GM19043 (cell line): Measurements from ENCODE around the gene MYADML2.
A peak's percentile ranks its signal among the peaks of the same experiment; 100 is the strongest.

ENCODE experiments used
- ATAC-seq: cut with Tn5 transposase; IDR thresholded peaks from one replicate; pipeline ENCODE4 v1.9.1; 2021; ENCODE audit warnings: low read depth; ENCODE audit not compliant: unreplicated experiment

Gene MYADML2

DNA sequence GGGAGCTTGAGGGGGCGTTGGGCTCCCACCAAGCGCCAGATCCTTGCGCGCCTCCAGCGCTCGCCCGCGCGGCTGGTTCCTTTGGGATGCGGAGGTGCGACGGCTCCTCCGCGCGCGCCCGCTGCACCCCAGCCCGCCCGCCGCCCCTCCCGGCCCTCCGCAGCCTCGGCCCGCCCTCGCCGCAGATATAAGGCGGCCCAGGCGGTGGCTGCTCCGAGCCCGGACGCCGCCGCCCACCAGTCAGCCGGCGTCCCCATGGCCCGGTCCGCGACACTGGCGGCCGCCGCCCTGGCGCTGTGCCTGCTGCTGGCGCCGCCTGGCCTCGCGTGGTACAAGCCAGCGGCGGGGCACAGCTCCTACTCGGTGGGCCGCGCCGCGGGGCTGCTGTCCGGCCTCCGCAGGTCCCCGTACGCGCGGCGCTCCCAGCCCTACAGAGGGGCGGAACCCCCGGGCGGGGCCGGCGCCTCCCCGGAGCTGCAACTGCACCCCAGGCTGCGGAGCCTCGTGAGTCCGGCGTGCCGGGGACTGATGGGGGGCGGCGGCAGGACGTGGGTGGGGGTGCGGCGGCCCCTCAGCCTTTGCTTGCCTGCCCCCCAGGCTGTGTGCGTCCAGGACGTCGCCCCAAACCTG lies 44.9 kb downstream of the MYADML2 start, which contains the start of gene NPB:
Gene NPB (plus strand): TSS at position 216 of the 630 bp plus-strand sequence. CDS start 40 bp downstream, at position 256.
- no peak for ATAC-seq

DNA sequence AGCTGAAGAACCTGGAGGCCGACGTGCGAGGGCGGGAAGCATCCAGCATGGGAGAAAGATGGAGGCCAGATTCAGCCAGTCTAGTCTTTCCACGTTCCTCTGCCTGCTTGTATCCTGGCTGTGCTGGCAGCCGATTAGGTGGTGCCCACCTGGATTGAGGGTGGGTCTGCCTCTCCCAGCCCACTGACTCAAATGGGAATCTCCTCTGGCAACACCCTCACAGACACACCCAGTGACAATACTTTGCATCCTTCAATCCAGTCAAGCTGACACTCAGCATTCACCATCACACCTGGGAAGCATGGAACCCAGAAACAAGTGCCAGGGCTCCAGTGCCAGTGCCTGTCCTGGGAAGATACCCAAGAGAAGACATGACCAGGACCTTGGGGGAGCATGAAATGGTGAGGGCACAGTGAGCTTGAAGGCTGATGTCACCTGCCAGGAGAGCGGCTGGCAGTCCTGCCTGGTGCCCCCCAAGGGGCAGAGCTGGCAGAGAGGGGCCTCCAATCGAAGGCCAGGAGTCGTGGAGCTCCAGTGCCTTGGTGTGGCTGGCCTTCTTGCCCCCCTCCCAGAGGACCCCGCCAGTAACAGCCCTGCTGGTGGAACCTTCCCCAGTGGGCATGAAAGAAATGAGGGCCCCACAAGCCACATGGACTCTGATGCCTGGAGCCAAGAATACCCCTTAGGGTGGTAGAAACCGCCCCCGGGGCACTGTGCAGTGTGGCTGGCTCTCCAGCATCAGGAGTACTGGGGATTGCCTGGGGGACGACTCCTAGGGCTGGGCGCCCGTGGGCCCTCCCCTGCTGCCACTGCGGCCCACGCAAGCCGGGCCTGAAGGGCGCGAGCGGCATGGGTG lies 45.6 kb downstream of the MYADML2 start:
- no peak for ATAC-seq

DNA sequence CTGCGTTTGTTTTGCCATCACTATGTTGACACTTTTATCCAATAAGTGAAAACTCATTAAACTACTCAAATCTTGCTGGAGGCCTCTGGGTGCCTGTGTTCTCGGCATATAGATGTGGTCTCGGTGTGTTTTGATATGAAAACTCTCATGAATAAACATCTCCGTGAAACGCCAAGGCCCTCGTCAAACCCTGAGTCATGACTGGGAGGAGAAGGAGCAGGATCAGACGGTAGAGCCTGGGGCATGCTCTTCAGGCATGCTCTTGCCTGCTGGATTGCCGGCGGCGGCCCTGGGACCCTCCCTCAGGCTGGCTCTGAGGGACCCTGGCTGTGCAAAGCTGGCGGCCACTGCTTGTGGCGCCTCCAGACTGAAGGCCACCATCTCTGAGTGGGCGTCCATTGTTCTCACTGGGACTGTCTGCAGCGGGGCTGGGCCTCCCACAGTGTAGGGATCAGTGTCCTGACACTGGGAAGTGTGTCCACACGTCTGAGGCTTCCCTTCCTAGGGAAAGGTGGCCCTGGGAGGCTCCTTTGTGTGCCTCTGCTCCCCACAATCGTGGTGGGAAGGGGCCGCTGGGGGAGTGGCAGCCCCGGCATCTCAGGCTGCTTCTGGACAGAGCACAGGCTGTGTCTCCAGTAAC lies 46.7 kb downstream of the MYADML2 start:
- no peak for ATAC-seq

GRCh38 chr17:81899514-81900166 lies 47.4 kb downstream of the MYADML2 start:
- ATAC-seq: no peak

DNA sequence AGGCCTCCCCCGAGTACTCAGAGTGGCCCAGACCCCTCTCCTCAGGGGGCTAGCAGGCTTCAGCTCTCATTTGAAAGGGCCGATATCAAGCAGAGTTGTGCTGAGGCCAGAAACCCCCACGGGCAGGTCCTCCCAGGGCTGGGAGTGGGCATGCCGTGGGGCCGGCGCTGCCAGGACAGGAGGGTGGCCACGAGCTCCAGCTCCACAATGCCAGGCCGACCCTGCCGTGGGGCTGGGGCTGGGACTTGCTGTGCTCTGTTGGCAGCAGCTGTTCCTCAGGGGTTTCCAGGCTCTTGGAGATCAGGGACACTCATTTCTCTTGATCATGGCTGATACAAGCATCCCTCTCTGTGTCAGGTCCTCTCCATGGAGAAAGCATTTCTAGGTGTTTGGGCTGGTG lies 48.1 kb downstream of the MYADML2 start:
- ATAC-seq: no peak

DNA sequence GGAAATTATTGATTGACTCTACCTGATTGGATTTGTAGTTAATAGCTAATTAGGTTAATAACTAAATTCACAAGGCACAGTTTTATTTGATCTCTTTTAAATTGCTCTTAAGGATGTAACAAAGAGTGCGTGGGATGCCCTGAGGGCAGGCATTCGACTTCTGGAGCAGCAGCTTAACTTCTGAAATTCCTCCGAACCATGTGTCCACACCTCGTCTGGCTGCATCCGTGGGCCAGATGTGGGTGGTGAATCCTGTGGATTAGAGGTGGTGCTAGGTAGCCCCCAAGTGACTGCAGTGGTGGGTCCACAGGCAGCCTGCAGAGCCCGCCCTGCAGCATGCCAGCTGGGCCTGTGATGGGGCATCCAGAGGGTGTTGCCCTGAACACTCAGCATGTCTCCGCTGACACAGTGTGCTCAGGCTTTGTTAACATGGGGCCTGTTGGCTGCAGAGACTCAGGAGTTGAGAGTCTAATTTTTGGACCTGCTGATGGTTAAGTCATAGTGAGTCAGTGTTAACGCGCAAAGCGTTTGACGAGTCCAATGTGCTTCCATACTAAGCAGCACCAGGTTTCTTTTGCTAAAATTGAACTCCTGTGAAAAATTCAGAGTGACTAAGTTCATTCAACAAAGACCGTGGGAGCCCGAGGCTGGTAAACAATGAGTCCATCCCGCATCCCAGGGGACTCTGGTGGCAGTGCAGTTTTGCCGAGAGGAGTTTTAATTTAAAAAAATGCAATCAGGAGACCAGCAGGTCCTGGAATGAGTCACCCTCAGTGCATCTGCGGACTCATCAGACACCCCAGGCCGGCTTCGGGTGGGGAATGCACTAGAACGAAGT lies 48.8 kb downstream of the MYADML2 start:
- no peak for ATAC-seq

- ATAC-seq: no peak
Observed at GRCh38 chr17:81895400-81895799, 51.6 kb downstream of the MYADML2 start.

DNA sequence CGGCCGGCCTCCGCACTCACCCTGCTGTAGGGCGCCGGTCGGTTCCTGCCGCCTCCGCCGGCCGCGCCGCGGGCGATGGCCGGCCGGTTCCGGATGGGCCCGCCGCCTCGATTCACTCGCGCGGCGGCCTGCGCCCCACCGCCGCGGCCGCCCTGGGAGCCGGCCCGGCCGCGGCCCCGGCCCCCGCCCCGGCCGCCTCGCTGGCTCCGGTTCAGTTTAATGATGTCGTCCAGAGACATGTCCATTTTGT lies 55.8 kb downstream of the MYADML2 start:
- peak; percentile 2 for ATAC-seq

GRCh38 chr17:81890447-81891302 lies 56.4 kb downstream of the MYADML2 start:
- ATAC-seq: no peak
